NOMO-1 (cell line): ENCODE data around the gene SH3BGR.

Experiments
- DNase-seq, 2 experiments: peaks; one replicate each; lab custom pipeline; 2025; ENCODE audit not compliant: unreplicated experiment in 2 of 2; lab: John Stamatoyannopoulos, UW

SH3BGR gene

GRCh38 chr21:39510240-39510639 is 58.5 kb downstream of the SH3BGR start:
- DNase-seq = no peak

GRCh38 chr21:39511102-39511501 is 59.3 kb downstream of the SH3BGR start:
- no peak for DNase-seq

GRCh38 chr21:39513735-39514134 is 62.0 kb downstream of the SH3BGR start:
- no peak for DNase-seq

- no peak for DNase-seq
Measured at GRCh38 chr21:39515684-39516472, 64.1 kb downstream of the SH3BGR start.

GRCh38 chr21:39518055-39518846 is 66.5 kb downstream of the SH3BGR start:
- DNase-seq = peak; percentile 36 to 56

DNA sequence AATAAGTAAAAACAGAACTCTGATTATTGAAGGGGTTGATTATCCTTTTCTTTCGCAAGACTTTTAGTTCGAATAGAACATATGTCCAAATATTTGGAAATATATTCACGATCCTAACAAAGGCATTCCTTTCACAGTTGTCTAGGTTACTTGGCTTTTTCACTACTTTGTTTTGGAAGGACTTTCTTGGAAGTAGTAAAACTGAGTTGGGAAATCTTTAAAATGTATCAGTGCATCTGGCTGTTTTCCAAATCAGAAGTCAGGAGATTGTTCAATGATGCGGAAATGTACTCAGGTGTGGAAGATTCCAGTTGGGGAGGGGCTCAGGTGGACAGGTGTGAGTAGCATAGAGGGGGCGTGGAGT is 67.1 kb downstream of the SH3BGR start:
- DNase-seq = no peak

- no peak for DNase-seq
Measured at GRCh38 chr21:39519835-39520234, 68.1 kb downstream of the SH3BGR start.

DNA sequence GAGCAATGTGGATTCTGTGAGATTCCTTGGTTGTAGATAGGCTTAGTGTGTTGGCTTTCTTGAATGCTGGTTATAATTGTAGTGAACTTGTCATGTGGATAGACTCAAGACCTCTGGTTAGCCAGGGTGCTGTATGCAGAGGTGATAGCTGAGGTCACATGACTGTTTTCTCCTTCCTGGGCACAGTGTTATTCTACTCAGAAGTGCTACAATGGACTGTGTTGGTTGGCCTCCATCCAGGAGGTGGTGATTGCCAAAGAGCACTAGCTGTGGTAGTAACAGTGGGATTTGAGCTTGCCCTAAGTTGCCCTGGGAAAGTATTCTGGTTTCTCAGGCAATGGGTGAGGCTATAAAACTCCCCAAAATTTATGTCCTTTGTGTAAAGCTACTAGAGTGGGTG is 71.6 kb downstream of the SH3BGR start:
- no peak for DNase-seq

DNA sequence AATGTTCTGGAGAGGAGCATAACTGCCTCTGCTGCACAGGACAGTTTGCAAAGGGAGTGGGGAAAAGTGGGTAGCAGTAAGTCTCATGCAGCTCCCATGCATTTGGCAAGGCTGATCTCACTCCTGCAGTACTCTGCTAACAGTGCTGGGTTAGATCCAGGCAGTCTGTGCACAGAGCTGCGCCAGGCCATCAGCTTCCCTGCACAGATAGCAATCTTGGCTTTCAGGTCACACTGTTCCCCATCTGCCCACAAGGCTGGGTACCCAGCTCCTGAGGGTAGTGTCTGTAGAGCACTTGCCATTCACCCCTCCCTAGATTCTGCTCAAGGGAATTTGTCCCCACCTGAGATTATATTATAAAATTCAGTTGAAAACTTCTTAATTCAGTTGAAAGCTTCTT is 72.1 kb downstream of the SH3BGR start:
- no peak for DNase-seq

GRCh38 chr21:39525129-39525528 is 73.4 kb downstream of the SH3BGR start:
- DNase-seq = no peak

DNA sequence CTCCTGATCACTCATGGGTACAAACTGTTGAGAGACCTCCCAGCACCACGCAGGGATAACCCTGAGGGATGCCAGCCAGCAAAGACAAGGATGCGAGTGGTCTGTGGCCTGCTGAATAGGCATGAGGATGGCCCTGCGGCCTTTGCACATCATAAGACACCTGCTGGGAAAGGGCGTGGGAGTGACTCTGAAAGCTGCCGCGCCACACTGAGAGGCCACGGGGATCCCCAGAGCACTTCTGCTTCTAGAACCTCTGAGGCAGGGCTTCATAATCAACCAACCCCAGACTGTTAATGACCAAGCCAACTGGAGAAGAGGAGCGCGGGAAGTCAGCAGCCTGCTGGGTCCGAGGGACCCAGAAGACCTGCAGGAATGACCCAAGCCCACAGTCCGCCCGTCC is 73.8 kb downstream of the SH3BGR start:
- no peak for DNase-seq

DNA sequence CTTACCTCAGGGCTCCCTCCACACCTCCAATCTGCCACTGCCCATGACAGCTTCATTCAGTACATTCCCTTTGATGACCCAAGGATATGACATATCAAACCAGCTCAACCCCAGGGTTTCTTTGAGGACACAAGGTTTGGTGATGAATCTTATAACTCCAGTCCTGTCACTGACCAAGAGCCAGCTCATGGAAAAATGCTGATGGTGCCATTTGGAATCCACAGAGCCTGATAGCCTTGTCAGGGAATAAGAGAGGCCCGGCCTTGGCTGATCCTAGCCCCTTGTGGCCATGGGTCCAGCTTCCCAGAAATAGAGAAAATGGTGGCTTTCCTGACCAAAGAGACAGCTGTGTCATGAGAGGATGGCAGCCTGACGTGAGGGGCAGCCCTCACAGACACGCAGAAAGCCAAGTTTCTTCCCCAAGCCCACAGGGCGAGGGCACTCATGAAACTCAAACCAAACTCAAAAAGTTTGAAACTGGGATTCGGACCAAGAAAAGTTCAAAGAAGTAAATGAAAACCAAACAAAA is 75.4 kb downstream of the SH3BGR start:
- no peak for DNase-seq

- no peak for DNase-seq
Measured at GRCh38 chr21:39527664-39528381, 76.1 kb downstream of the SH3BGR start.

GRCh38 chr21:39529026-39529425 is 77.3 kb downstream of the SH3BGR start:
- no peak for DNase-seq

- DNase-seq = no peak
Measured at GRCh38 chr21:39531064-39531463, 79.3 kb downstream of the SH3BGR start.

GRCh38 chr21:39531840-39532239 is 80.1 kb downstream of the SH3BGR start:
- DNase-seq = no peak

DNA sequence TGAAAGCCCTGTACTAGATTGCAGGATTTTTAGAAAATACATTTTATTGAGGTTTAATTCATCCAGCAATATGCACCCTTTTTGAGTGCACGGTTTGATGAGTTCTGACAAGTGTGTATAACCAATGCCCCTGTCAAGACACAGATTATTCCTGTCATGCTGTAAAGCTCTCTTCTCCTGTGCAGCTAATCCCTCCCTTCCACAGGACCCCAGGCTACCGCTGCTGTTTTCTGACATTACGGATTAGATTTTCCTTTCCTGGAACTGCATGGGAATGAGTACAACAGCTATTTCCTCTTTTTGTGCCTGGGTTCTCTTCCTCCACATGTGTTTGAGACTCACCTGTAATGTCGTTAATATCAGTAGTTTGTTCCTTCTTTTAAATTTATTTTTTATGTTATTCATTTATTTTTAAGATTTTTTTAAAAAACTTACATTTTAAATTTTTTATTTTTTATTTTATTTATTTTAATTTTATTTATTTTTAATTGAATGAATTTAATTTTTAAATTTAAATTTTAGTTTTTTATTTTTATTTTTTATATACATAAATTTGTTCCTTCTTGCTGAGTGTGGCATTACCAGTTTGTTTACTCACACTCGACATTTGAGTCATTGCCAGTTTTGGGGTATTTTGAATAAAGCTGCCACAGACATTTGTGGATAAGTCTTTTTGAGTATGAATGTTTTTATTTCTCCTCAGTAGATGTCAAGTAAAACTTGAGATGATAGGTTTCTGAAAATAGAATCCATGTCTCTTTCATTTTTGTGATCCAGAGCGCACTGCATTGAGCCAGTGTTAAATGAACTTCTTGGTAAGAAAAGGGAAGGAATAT is 82.0 kb downstream of the SH3BGR start:
- no peak for DNase-seq

- DNase-seq = no peak
Measured at GRCh38 chr21:39535646-39536437, 84.1 kb downstream of the SH3BGR start.

DNA sequence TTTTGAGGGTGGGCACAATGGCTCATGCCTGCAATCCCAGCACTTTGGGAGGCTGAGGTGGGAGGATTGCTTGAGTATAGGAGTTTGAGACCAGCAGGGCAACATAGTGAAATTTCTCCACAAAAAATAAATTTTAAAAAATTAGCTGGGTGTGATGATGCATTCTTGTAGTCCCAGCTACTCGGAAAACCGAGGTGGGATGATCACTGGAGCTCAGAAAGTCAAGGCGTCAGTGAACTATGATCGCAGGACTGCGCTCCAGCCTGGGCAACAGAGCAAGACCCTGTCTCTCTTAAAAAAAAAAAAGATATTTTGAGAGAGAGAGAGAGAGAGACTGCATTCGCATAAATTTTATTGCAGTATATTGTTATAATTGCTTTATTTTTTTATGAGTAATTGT is 85.1 kb downstream of the SH3BGR start:
- DNase-seq = no peak

- no peak for DNase-seq
Measured at GRCh38 chr21:39537571-39537970, 85.8 kb downstream of the SH3BGR start.
